Kidney (tissue), 14 donors: Measurements from ENCODE around the gene MT1HL1. TPM values are rescaled to one million over a fixed set of nuclear protein-coding genes. Genes with fewer than 3 reads are reported as not detected.

Experiments
- DNase-seq, 5 donors: peaks; one replicate each; pipeline ENCODE4 v3.0.0-alpha.2; 2013 to 2020
- FAIRE-seq: peaks from 2 replicates; lab custom pipeline; 2012; peaks lifted over from hg19 to GRCh38; lab: Jason Lieb, UNC
- H3K27ac ChIP-seq, 2 donors: one replicate each; pipeline ENCODE4 v1.7.0; 2013; ENCODE audit warnings: low read depth in 2 of 2, low read length in 2 of 2, inconsistent platforms in 1 of 2
- H3K27me3 ChIP-seq: one replicate; pipeline ENCODE4 v1.7.1; 2013; ENCODE audit warnings: low read length, inconsistent platforms; ENCODE audit not compliant: control insufficient read depth, insufficient read depth
- H3K36me3 ChIP-seq, 3 donors: one replicate each; pipeline versions ENCODE4 v1.7.0 to v1.7.1; 2013; ENCODE audit warnings: low read length in 3 of 3, control low read depth in 1 of 3, inconsistent platforms in 1 of 3; ENCODE audit not compliant: insufficient read depth in 3 of 3, control insufficient read depth in 2 of 3
- H3K4me1 ChIP-seq, 3 donors: one replicate each; pipeline versions ENCODE4 v1.7.0 to v1.7.1; 2013; ENCODE audit warnings: low read length in 3 of 3, inconsistent platforms in 1 of 3, low read depth in 1 of 3; ENCODE audit not compliant: control insufficient read depth in 2 of 3, insufficient read depth in 2 of 3
- H3K4me3 ChIP-seq, 3 donors: one replicate each; pipeline versions ENCODE4 v1.7.0 to v1.8.1; 2013; ENCODE audit warnings: low read length in 3 of 3, control low read depth in 1 of 3, inconsistent platforms in 1 of 3
- H3K9ac ChIP-seq, 3 donors: one replicate each; pipeline versions ENCODE4 v1.7.0 to v1.7.1; 2013; ENCODE audit warnings: low read length in 3 of 3, control low read depth in 1 of 3, inconsistent platforms in 1 of 3
- H3K9me3 ChIP-seq, 3 donors: one replicate each; pipeline versions ENCODE4 v1.7.0 to v1.7.1; 2013; ENCODE audit warnings: low read length in 3 of 3, control low read depth in 1 of 3, inconsistent platforms in 1 of 3; ENCODE audit not compliant: control insufficient read depth in 2 of 3, insufficient read depth in 1 of 3
- CTCF ChIP-seq: IDR thresholded peaks from 3 replicates; pipeline ENCODE4 v1.5.1; 2012; ENCODE audit warnings: mild to moderate bottlenecking, moderate library complexity, borderline replicate concordance; ENCODE audit not compliant: insufficient read depth; ENCODE audit errors: extremely low read depth
- intact Hi-C: fragments of 100-400 bp; cut with DNase I; formaldehyde crosslinking; loops from one replicate; pipeline ENCODE4 v1.11.1; 2022
- polyA plus RNA-seq: library from polyadenylated mRNA; stranded (reverse); fragments of 350-450 nt; fragmentation: Illumina TruSeq; extraction: RNeasy Lipid Tissue Mini Kit (QIAGEN cat#74804); gene quantifications from one replicate; pipeline ENCODE4 v1.2.3, GENCODE V29; 2014; ENCODE audit warnings: low read depth, low replicate concordance; ENCODE audit not compliant: insufficient read depth
- total RNA-seq: library from RNA; stranded (reverse); fragmentation: NEBNext Ultra II Directional; extraction: Animal tissue kit (Norgen Biotek cat#: 25700); gene quantifications from one replicate; pipeline ENCODE4 v1.2.1, GENCODE V29; 2021
- donor health status: control.
- donor health status: control.
- donor health status: control.
- donor health status: control.
- donor health status: control.
- donor health status: DM: yes; HTN: yes; CAD: no.
- donor health status: Normal renal cell carcinoma (clear cell type).

The MT1HL1 gene
- total and polyA plus RNA-seq, 2 donors from 2014 or later: not detected

- FAIRE-seq (no peak), DNase-seq (no peak)
- Histone ChIP-seq H3K27ac (no peak overlapping the region), H3K9me3 (no peaks in the 10 kb centered on the region), H3K36me3 (no peaks in the 10 kb centered on the region), H3K4me3 (no peak overlapping the region), H3K4me1 (no peaks in the 10 kb centered on the region), H3K9ac (no peak overlapping the region), H3K27me3 (no peaks in the 10 kb centered on the region)
- TF ChIP-seq CTCF: no peak
- intact Hi-C loops: no loop called here
Measured at GRCh38 chr1:236966636-236967035, 37.6 kb downstream of the MT1HL1 start.

GRCh38 chr1:236963920-236964319 is 40.3 kb downstream of the MT1HL1 start:
- intact Hi-C loops: no loop called here

GRCh38 chr1:236959112-236959511 is 45.1 kb downstream of the MT1HL1 start:
- no peak overlapping the region for H3K9ac ChIP-seq
- TF ChIP-seq CTCF: no peak
- H3K4me3 ChIP-seq: no peak overlapping the region
- H3K9me3 ChIP-seq: no peaks in the 10 kb centered on the region
- no peaks in the 10 kb centered on the region for H3K4me1 ChIP-seq
- intact Hi-C loops: no loop called here
- no peaks in the 10 kb centered on the region for H3K27me3 ChIP-seq
- DNase-seq: no peak
- H3K27ac ChIP-seq: no peak overlapping the region
- no peak for FAIRE-seq
- H3K36me3 ChIP-seq: no peaks in the 10 kb centered on the region

More at GRCh38 chr1:236963920-236964319, 40.3 kb downstream of the MT1HL1 start:
- Histone ChIP-seq H3K4me1 (no peaks in the 10 kb centered on the region), H3K27me3 (no peaks in the 10 kb centered on the region), H3K36me3 (no peaks in the 10 kb centered on the region), H3K9me3 (no peaks in the 10 kb centered on the region), H3K27ac (no peak overlapping the region), H3K4me3 (no peak overlapping the region), H3K9ac (no peak overlapping the region)
- TF ChIP-seq CTCF: no peak
- DNase-seq: no peak
- FAIRE-seq: no peak

- DNase-seq: no peak
- no peak overlapping the region for H3K9ac ChIP-seq
- intact Hi-C loops: no loop called here
- H3K27me3 ChIP-seq: no peaks in the 10 kb centered on the region
- H3K4me1 ChIP-seq: no peaks in the 10 kb centered on the region
- no peak for FAIRE-seq
- TF ChIP-seq CTCF: no peak
- no peaks in the 10 kb centered on the region for H3K9me3 ChIP-seq
- no peak overlapping the region for H3K27ac ChIP-seq
- no peaks in the 10 kb centered on the region for H3K36me3 ChIP-seq
- no peak overlapping the region for H3K4me3 ChIP-seq
Measured at GRCh38 chr1:236957235-236957634, 47.0 kb downstream of the MT1HL1 start.
